Measurements from ENCODE around the gene DNM1L.

DNM1L gene

DNA sequence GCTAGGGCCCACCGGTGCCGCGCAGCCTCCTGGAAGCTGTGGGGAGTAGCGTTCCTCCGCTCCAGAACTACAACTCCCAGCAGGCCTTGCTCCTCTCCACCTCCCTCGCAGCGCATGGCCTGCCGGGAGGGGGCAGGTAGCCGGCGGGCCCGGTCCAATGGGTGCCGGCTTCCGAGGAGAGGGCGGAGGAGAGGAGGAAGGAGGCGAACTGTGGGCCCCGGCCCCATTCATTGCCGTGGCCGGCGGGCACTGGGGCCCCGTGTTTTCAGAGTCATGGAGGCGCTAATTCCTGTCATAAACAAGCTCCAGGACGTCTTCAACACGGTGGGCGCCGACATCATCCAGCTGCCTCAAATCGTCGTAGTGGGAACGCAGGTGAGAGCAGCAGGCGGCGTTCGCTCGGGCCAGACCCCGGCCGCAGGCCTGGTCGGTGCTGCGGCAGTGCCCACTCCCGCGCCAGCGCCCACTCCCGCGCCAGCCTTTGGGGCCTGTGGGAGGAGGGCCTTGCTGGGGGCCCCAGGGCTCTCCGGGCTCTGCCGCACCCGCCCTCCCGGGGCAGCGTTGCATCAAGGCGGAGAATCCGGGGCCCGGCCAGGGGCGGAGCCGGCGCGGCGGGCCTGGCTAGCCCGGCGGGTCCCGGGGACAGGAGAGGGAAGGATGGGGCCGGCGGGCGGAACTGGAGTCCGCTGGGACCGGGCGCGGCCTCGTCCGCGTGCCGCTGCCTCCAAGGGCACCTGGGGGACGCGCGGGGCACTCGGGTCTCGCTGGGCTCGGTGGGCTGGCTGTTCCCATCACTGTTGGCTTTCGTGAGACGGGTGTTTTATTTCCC is at the start of gene DNM1L:
DNM1L (plus strand) TSS at position 211 of the 829 bp plus-strand sequence; CDS start at position 274, 63 bp downstream.
- peak; percentile 77 for DNase-seq (ENCODE audit: low read depth)

DNA sequence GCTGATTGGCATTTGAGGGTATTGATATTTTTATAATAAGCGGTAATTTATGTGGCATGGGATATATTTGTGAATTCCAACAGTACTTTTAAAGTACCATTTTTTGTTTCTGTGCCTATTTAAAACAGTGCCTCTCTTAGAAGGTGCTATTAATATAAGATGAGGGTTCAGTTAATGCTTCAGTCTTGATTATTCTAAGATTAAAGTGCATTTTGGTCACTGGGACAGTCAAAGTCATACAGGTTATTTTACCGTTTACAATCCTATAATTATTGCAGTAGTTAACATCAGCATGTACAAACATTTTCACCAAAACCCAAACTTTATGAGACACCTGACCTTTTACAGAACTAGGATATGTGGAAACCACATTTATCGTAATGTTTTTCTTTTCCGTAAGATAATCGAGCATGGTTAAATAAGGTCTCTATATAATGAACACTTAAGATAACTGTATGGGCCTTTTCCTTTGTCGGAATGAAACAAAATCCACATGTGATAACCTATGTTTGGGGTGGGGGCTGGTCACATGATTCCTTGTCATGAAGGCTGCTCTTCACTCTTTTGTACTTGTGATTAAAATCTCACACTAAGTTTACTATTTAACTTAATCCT is 37.7 kb upstream of the DNM1L start:
- no peak for DNase-seq (ENCODE audit: low read depth)

- peak; percentile 60 for DNase-seq (ENCODE audit: low read depth)
These were observed 34.7 kb upstream of the DNM1L start for GRCh38 chr12:32644431-32644830.

DNA sequence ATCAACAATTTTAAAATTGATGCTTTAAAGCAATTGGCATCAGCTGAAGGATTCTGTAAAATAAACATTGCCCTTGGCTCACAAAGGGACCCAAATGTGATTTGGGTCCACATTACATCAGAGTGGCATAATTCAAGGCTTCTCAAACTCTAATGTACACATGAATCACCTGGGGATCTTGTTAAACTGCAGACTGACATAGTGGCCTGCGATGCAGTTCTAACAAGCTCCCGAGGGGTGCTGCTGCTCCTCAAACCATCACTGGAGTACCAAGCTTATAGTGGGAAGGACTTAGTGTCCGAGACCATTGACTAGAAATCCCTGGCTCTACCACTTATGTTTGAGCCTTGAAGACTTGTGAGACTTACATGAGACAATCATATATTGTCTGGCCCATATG is 31.8 kb upstream of the DNM1L start:
- DNase-seq (ENCODE audit: low read depth): no peak

- DNase-seq (ENCODE audit: low read depth): no peak
These were observed 28.6 kb upstream of the DNM1L start for GRCh38 chr12:32650508-32650907.

DNA sequence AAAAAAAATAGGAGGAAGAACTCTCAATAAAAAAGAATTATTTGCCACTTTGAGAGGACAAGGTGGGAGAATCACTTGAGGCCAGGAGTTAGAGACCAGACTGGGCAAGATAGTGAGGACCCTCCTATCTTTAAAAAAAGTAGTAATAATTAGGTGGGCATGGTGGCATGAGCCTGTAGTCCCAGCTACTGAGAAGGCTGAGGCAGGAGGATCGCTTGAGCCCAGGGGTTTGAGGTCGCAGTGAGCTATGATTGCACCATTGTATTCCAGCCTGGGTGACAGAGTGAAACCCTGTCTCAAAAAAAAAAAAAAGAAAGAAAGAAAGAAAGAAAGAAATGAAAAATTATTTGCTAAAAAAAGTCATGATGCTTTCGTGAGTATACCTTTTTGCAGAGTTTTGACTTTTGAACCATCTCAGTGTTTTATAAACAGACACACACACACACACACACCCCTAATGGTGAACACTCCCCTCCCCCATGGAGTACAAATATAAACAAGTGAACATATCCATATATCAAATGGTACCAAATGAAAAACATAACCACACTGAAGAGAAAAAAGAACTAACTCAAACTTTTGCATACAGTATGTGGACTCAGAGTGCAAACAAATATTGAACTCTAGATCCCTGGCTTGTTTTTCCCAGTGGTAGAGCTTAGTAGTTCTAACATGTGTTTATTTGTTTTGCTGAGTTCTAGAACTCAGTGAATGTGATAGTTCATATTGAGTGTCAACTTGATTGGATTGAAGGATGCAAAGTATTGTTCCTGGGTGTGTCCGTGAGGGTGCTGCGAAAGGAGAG is 27.7 kb upstream of the DNM1L start:
- DNase-seq (ENCODE audit: low read depth): no peak

DNA sequence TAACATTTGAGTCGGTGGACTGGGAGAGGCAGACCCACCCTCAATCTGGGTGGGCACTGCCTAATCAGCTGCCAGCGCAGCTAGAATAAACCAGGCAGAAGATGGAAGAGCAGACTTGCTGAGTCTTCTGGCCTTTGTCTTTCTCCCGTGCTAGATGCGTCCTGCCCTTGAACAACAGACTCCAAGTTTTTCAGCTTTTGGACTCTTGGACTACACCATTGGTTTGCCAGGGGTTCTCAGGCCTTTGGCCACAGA is 27.2 kb upstream of the DNM1L start:
- DNase-seq (ENCODE audit: low read depth): no peak

- DNase-seq (ENCODE audit: low read depth): no peak
These were observed 19.1 kb upstream of the DNM1L start for GRCh38 chr12:32659908-32660440.

GRCh38 chr12:32661706-32662105 is 17.4 kb upstream of the DNM1L start:
- no peak for DNase-seq (ENCODE audit: low read depth)

- no peak for DNase-seq (ENCODE audit: low read depth)
These were observed 16.4 kb upstream of the DNM1L start for GRCh38 chr12:32662665-32663064.

- DNase-seq (ENCODE audit: low read depth): no peak
These were observed 13.1 kb upstream of the DNM1L start for GRCh38 chr12:32666018-32666417.

GRCh38 chr12:32669584-32669983 is 9.5 kb upstream of the DNM1L start:
- DNase-seq (ENCODE audit: low read depth): no peak

DNA sequence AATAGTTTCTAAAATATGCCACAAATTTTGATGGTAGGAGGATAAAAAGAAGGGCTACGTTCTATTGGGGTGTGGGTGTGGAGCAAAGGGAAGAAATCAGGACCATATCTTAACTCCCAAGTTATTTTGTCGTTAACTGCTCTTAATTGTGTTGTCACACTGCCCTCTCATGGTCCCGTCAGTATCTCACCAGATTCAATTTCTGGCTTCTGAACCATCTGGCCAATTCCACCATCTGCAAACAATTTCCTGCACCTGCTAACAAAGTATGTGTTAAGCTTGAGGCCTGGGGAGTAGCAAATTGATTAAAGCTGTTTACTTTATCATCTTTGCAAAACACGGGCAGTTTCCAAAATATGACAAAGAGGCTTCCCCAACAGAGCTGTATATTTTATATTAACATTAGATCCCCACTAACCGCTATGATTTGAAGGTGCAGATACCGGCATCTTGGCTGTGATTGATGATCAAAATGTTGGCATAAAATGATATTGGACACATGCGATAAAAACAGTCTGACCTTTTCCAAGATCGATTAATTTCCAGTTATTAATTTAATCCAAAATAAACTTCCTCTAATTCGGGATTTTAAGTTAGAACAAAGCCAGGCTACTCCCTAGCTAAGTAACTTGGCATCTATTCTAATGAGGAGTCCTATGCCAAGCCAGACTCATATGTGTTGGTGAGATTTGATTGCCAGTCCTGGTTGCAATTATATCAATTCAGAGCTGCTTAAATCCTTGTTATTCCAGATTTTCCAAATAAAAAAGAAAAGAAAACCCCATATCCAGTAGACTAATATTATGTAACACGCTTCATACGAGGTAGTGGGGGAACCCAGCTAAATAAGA is 6.9 kb upstream of the DNM1L start:
- DNase-seq (ENCODE audit: low read depth): peak; percentile 42

GRCh38 chr12:32679920-32680237 is 778 bp downstream of the DNM1L start:
- no peak for DNase-seq (ENCODE audit: low read depth)

GRCh38 chr12:32680787-32681186 is 1.7 kb downstream of the DNM1L start:
- DNase-seq (ENCODE audit: low read depth): no peak

GRCh38 chr12:32681272-32681671 is 2.2 kb downstream of the DNM1L start:
- DNase-seq (ENCODE audit: low read depth): no peak

- no peak for DNase-seq (ENCODE audit: low read depth)
These were observed 7.2 kb downstream of the DNM1L start for GRCh38 chr12:32686340-32686739.

GRCh38 chr12:32688786-32689185 is 9.7 kb downstream of the DNM1L start:
- DNase-seq (ENCODE audit: low read depth): no peak

GRCh38 chr12:32690927-32691326 is 11.8 kb downstream of the DNM1L start:
- no peak for DNase-seq (ENCODE audit: low read depth)

DNA sequence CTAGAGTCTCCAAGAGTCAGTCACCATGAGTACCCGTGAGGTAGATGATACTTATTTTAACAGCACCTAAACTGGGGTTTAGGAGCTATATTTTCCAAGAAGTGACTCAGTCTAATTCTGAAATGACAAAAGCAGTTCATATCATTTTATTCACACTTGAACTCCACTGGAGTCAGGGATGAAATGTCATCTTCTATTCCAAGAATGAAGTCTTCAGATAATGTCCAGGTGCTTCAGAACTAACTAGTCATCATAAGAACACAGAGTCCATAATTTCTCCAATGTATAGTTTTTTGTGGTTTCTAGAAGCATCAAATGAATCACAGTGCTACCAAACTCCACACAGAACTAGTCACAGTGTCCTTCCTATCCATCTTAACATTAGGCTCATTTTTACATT is 13.3 kb downstream of the DNM1L start:
- no peak for DNase-seq (ENCODE audit: low read depth)

GRCh38 chr12:32693036-32693435 is 13.9 kb downstream of the DNM1L start:
- no peak for DNase-seq (ENCODE audit: low read depth)

GRCh38 chr12:32695787-32696186 is 16.7 kb downstream of the DNM1L start:
- no peak for DNase-seq (ENCODE audit: low read depth)

All from CMK (cell line).